RWPE1 (cell line): Measurements from ENCODE around the gene CMTM2.
"Not testable (repeated sequence)": the region's sequence is repeated elsewhere in the genome, so short reads cannot be mapped to it uniquely, and the experiment has no call there.

Source experiments
- CTCF ChIA-PET: fragments of 350-600 bp; sonication (Branson Sonifier 250); formaldehyde crosslinking; extraction: SDS; loops from one replicate; lab custom pipeline; 2021; lab: Yijun Ruan, JAX
- POLR2A ChIA-PET: fragments of 400-600 bp; formaldehyde crosslinking; extraction: SDS; loops from one replicate; lab custom pipeline; 2020; ENCODE audit warnings: antibody characterized with exemption; ENCODE audit not compliant: low non-redundant PET; lab: Yijun Ruan, JAX
- DNase-seq: peaks from one replicate; pipeline ENCODE4 v3.0.0; 2012; ENCODE audit warnings: low spot score
- H3K27ac ChIP-seq: fragments of 450-650 bp; 2 replicates; pipeline ENCODE4 v1.5.1; 2017
- CTCF ChIP-seq: fragments of 450-650 bp; conservative IDR thresholded peaks from 2 replicates; pipeline ENCODE4 v1.5.1; 2017; ENCODE audit warnings: low read depth, mild to moderate bottlenecking

The CMTM2 gene

GRCh38 chr16:66622863-66623262 is 43.6 kb downstream of the CMTM2 start:
- TF ChIP-seq CTCF: no peak
- ChIA-PET POLR2A (no interaction called here), CTCF (interaction anchor here (0.5 kb wide), 1 partner anchor 61 kb away, joined by 3 read pairs; no protein-coding TSS in a partner anchor)
- no peak overlapping the region for H3K27ac ChIP-seq
- DNase-seq: no peak

GRCh38 chr16:66623755-66624154 is 44.5 kb downstream of the CMTM2 start:
- no peak for DNase-seq
- ChIA-PET CTCF (interaction anchor here (0.8 to 1.0 kb wide), 2 partner anchors 15 to 27 kb away, joined by 3 read pairs; no protein-coding TSS in a partner anchor), POLR2A (no interaction called here)
- TF ChIP-seq CTCF: no peak
- no peak overlapping the region for H3K27ac ChIP-seq

- CTCF ChIA-PET, DNase-seq, H3K27ac ChIP-seq: not testable (repeated sequence)
- POLR2A ChIA-PET: interaction anchor here (0.7 kb wide), 1 partner anchor 236 kb away, joined by 3 read pairs; no protein-coding TSS in a partner anchor
Measured at GRCh38 chr16:66627611-66628378, 48.5 kb downstream of the CMTM2 start.

DNA sequence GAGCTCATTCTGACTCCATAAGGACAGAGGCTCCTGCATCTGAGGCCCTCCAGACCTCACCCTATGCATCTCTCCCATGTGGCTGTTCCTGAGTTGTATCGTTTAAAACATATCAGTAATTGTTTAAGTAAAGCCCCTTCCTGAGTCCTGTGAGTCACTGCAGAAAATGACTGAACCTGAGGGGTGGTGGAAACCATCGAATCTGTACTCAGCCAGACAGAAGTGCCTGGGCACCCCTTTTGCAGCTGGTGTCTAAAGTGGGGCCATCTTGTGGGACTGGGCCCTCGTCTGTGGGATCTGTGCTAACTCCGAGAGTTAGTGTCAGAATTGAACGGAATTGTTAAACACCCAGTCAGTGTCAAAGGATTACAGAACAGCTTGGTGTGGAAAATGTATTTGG is 50.6 kb downstream of the CMTM2 start:
- H3K27ac ChIP-seq: no peak overlapping the region
- TF ChIP-seq CTCF: no peak
- ChIA-PET CTCF (interaction anchor here (0.5 to 1.4 kb wide), 3 partner anchors 21 to 238 kb away, joined by 3 to 7 read pairs (median 3); no protein-coding TSS in a partner anchor), POLR2A (no interaction called here)
- DNase-seq: no peak

GRCh38 chr16:66630561-66631260 is 51.4 kb downstream of the CMTM2 start:
- H3K27ac ChIP-seq, DNase-seq, POLR2A ChIA-PET: not testable (repeated sequence)
- CTCF ChIA-PET: interaction anchor here (0.5 to 1.4 kb wide), 2 partner anchors 20 to 237 kb away, joined by 3 to 7 read pairs; no protein-coding TSS in a partner anchor

GRCh38 chr16:66631558-66631957 is 52.3 kb downstream of the CMTM2 start:
- H3K27ac ChIP-seq, DNase-seq, POLR2A ChIA-PET, CTCF ChIA-PET: not testable (repeated sequence)

GRCh38 chr16:66634527-66635196 is 55.4 kb downstream of the CMTM2 start:
- no peak overlapping the region for H3K27ac ChIP-seq
- ChIA-PET CTCF (no interaction called here), POLR2A (no interaction called here)
- no peak for DNase-seq
- TF ChIP-seq CTCF: no peak
